Measurements from ENCODE around the gene RNF5.
A peak's percentile ranks its signal among the peaks of the same experiment; 100 is the strongest.
"Not testable (repeated sequence)": the region's sequence is repeated elsewhere in the genome, so short reads cannot be mapped to it uniquely, and the experiment has no call there.

Gene RNF5

DNA sequence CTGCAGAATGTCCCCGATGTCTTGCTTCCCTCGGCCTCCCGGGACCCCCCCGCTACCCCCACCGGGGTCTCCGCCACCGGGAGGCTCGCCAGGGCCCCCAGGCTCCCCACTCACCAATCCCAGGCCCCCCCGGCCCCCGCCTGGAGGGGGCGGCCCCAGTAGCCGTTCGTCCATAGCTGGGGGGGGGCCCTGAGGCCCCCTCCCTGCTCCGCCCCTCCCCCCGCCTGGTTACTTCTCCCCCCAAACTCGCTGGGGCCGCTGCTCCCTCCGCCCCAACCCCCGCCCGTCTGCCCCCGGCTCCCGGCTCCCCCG lies 11.5 kb downstream of the RNF5 start:
- no peak for DNase-seq (ENCODE audit: low spot score)

DNA sequence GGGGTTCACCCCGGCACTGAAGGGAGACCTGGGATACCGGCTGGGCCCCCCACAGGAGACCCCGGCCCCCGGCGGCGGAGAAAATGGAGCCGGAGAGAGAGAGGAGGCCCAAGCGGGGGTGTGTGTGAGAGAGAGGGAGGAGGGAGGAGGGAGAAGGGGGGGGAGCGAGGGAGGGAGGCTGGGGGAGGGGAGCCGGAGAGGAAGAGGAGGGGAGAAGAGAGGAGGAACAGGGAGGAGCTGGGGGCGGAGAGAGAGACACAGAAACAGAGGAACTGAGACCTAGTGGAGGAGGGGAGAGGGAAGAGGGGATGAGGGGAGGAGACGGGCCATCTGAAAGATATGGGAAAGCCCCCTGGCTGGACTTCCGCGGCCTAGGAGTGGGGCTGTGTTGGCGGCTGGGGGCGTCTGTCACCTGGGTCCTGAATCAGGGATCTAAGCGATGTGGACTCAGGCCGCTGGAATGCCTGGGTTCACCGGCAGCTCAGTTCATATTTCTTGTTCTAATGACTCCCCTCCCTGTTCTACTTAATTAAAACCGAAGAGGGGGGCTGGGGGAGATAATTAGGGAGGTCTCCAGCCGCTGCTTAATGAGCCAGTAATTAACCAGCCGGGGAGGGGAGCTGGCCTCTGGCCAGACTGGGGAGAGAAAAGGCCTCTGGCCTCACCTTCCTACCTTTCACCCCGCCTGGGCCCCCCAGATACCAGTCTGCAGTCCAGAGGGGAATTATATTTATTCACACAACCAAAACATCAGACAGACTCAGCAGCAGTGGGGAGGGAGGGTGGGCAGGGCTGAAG lies 12.0 kb downstream of the RNF5 start, which contains the start of gene PBX2:
Gene PBX2 (minus strand): TSS at position 149 of the 798 bp plus-strand sequence. CDS start 287 bp downstream, outside the sequence.
- DNase-seq (ENCODE audit: low spot score), result peak; percentile 73

DNA sequence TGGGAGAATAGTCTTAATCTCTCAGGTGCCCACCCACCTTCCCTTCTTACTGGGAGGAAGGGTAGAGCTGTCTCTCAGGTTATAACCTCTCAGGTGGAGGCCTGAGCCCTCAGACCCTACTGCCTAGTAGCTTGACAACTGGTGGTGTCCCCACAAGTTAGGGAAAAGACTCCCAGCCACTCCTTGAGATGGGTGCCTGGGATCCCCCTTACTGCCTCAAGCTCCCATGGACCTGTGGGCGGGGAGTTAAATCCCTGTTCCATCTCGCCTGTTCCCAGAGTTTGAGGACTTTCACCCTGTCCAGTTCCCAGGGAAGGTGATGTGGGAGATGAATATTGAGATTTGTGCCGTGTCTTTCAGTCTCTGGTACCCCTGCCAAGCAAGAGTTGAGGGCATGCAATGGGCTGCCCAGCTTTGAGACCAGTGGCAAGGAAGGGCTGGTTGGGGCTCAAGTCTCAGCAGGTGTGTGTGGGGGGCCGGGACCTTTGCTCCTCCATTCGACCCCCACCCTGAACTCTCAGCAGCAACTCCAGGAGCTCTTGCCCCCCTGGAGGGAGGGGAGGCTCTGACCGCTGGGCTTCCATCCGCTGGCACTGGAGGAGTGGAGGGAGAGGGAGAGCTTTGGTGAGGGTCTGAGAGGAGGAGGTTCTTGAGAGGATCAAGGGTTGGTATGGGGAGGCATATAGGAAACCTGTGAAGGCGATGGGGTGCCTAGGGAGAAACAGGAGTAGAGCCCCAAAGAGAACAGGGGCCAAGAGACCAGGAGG lies 12.9 kb downstream of the RNF5 start:
- no peak for DNase-seq (ENCODE audit: low spot score)

DNA sequence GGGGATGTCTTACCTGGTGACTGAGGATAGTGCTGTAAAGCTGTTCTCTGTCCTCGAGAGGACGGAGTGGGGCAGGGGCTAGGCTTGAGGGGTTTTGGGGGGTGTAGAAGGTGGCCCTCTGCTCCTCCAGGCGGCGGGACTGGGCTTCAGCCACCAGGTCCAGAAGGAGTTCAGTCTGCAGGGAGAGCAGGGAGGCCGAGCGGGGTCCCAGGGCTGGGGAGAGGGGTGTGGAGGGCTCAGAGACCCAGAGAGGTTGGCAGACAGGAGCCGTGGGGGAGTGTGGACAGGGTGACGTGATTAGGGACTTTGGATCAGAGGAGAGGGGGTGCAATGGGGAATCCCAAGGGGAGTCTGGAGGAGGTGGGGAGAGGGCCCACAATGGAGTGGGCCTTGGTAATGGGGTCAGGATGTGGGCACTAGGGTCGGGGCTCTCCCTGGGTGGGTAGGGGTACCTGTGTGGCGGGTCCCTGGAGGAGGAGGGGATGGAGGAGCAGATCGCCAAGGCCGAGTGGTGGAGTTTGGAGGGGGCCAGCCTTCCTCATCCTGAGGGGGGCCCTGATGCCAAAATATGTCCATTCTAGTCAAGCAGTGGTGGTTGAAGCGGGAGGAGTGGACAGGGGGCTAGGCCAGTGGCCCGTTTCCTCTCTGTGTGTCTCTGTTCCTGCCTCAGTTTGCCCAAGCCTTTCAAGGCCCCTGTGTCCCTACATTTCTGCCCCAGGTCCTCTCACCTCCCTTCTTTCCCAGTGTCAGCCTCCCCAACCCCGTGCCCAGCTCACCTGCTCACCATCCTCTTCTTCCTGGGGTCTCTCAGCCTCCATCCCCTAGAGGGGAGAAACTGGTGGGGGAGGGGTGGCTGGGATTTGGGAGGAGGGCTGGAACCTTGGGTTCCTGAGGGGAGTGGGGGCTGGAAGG lies 13.7 kb downstream of the RNF5 start:
- no peak for DNase-seq (ENCODE audit: low spot score)

DNA sequence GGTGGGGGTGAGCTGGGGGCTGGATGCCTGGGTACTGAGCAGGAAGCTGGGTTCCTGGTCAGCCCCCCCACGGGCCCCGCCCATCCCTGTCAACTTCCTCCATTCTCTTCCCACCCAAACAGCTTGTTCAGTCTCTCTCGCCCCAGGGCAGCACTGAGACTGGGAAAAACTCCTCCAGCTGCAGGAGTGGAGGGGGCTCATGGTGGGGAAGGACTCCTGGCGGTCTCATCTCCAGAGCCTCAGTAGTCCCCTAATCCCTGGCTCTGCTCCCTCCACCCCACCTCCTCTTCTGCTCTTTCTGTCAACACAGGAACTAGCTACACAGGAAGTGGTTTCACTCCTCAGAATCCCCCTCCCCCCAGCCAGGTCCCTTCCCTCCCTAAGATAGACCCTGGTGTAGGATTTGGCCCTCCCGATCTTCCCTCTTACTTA lies 14.4 kb downstream of the RNF5 start, which contains the start of gene GPSM3:
Gene GPSM3 (minus strand): TSS at position 36 of the 432 bp plus-strand sequence. CDS start 130 bp downstream, outside the sequence.
- DNase-seq (ENCODE audit: low spot score), result no peak

DNA sequence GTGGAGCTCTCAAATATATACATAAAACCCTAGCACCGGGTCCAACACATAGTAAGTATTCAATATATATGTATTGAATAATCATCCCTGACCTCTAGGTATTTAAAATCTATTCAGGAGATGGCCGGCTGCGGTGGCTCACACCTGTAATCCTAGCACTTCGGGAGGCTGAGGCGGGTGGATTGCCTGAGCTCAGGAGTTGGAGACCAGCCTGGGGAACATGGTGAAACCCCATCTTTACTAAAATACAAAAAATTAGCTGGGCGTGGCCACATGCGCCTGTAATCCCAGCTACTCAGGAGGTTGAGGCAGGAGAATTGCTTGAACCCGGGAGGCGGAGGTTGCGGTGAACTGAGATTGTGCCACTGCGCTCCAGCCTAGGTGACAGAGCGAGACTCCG lies 14.9 kb downstream of the RNF5 start:
- not testable (repeated sequence) for DNase-seq (ENCODE audit: low spot score)

DNA sequence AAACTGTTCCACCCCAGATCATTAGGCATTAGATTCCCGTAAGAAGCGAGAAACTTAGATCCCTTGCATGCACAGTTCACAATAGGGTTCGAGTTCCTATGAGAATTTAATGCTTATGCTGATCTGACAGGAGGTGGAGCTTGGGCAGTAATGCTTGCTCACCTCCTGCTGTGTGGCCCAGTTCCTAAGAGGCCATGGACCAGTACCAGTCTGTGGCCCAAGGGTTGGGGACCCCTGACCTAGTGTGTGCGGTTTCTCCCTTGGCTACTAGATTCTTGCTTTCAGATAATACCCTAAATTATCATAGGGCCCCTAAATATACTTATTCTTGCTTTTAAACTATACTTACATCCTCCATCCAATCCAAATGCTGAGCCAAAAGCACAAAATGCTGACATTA lies 16.2 kb downstream of the RNF5 start:
- no peak for DNase-seq (ENCODE audit: low spot score)

DNA sequence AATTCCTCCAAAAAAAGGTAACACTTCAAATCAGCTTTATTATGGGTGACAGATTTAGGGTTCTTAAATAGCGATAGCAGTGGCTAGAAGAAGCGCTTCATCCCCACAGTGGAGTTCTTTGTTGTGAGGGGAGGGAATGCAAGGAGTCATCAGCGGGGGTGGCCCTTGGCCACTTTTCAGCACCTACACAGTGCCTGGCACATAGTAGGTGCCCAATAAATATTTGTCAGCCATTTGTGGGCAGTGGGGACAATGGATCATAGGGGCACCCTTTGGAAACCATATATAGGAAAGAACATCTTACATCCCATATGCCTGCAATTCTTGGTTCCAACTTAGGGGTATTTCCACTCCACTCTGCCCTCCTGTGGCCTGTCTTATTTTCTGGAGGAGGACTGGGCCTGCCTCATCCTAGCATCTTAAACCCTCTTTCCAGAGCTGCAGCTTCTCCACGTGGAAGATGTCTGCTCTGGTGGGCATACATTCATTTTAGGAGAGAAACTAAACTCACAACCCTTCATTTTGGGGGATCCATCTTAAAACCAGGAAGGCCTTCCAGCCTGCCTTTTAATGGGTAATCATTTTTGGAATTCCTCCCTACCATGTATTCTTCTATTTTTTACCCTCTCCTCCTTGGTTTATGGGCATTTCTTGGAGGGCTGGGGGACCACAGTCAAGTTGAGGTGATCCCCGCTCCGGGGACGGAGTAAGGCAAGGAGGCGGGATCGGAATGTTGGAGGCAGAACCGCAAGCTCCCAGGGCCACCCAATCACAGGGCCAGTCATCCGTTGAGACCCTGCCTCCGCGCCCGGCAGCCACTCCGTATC lies 16.8 kb downstream of the RNF5 start:
- DNase-seq (ENCODE audit: low spot score), result peak; percentile 39

DNA sequence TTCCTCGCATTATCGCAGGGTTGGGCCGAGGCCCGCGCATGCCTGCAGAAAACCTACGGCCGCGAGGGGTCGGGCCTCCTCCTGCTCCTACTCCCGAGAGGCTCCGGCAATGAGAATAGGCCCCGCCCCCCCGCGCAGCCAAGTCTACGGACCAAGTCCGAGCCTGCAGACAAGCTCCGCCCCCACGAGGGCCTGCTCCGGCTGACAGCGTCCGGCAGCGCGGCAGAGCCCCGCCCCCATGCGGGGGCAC lies 17.4 kb downstream of the RNF5 start:
- peak; percentile 97 for DNase-seq (ENCODE audit: low spot score)

DNA sequence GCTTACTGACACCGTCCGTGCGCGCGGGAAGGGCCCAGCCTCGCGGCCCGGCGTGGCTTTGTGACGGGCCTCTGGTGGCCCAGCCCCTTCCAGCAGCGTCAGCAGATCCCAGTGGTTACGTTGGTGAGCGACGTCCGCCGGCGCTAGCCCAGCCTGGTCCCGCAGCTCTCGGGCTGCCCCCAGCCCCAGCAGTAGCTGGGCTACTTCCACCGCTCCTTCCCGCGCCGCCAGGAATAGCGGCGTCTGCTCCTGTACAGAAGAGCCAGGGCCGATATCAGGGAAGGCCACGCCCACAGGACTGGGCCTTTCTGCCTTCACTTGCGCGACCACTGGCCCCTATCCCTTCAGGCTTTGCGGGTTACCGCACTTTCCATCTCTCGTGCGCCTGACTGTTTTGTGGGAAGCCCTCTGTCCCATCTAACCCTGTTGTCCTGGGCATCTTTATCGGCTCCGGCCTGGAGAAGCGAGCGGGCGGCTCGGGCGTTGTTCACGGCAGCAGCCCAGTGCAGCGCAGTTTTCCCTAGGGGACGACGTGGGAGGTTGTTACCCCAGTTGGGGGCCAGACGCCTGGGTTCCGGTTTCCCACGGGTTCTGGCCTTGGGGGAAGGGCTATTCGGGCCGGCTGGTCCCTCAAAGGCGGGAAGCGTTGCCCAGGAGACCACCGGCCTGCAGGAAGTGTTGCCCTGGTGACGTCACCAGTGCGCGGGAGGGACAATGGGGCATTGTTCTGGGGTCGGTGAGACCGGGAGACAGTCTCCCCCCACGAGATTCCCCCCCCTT lies 17.9 kb downstream of the RNF5 start:
- DNase-seq (ENCODE audit: low spot score), result peak; percentile 89

DNA sequence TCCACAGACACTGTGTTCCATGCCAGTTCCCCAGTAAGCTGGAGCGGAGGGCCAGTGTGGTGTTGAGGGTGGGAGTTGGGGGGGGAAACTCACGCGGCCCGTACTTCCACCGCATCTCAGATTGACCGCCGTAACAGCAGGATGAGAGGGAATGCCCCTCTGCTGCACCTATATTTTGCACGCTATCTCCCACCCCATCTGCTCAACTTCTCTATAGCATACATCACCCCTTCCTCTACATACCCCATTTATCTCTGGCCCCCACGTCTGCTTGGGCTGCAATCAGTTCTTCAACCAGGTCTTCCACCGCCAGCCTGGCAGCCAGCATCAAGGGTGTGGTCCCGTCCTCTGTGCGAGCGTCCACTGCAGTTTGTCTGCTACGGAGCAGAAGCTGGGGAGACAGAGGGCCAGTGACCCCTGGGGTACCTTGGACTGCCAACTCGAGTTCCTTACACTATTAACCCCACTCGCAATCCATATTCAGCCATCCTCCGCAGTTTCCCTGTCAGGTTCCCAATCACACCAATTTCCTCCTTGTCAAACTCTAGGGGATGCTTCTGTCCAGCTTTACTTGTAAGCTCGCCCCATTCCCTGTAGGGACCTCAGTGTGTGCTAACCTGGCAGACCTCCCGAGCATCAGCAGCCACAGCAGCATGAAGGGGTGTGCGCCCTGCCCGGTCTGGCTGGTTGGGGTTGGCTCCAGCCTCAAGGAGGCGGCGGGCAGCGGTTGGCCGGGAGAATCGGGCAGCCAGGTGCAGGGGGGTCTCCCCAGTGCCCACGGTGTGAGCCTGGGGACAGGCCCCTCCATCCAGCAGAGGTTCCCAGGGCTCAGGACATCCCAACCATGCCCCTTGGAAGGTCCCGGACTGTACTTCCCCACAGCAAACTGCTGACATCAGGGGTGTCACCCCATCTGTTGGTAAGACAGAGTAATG lies 18.7 kb downstream of the RNF5 start:
- DNase-seq (ENCODE audit: low spot score), result no peak

DNA sequence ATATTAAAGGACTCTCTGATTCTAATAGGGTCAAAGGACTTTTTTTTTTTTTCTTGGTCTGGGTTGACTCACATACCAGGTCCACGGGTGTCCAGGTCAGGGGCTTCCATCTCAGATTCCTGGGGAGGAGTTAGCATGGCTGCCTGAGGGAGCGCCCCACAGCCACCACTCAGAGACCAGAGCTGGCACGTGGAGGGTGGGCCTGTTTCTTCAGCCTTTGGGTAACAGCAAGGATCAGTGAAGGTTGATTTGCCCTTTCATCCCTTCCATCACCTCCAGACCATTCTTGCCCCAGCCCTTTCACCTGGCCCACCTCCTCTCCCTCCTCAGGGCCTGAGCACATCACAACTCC lies 20.1 kb downstream of the RNF5 start:
- no peak for DNase-seq (ENCODE audit: low spot score)

DNA sequence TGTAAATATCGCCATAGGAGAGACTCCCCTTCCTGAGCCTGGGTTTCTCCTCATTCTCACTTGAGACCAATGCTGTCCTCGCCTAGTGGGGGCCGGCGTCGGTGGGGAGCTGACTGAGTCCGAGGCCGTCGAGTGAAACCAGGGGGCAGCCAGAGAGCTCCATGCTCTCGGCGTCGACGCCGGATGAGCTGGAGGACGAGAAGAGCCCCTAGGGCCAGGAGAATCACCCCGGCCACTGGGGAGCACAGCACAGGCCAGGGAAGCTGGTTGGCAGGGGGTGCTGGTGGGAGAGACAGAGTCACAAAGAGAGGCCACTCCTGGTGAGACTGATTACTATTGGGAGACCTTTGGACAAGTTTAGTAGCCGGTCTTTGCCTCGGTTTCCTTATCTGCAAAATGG lies 20.7 kb downstream of the RNF5 start:
- DNase-seq (ENCODE audit: low spot score), result no peak

DNA sequence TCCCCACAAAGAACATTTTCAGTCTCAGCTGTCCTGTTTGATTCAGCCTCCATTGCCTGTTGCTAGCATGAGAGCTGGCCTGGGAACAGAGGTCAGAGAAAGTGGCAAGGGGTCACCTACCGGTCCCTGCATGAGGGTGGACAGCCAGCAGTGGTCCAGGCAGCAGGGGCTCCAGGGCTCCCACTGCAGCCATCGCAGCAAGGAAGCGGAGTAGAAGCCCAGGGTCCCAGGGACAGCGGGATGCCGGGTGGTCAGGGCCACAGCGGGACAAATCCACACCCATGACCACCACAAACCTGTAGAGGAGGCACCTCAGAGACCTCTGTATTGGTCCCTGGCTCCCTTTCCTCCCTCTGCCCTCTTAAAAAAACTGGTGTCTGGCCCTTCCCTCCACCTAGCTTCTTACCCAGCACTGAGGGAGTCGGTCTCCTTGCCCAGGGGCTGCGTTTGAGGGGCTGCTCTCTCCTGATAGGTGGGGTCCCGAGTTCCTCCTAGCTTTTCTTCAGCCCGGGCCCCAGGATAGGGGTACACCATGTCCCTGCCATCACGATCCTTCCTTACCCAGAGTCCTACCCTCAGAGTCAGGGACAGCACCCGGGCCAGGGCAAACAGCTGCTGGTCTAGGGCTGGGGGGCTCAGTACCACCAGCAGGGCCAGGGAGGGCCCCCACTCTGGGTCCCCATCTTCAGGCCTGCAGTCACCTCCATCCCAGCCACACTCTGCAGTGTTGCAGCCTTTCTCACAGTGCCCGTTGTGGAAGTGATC lies 22.7 kb downstream of the RNF5 start:
- DNase-seq (ENCODE audit: low spot score), result no peak

DNA sequence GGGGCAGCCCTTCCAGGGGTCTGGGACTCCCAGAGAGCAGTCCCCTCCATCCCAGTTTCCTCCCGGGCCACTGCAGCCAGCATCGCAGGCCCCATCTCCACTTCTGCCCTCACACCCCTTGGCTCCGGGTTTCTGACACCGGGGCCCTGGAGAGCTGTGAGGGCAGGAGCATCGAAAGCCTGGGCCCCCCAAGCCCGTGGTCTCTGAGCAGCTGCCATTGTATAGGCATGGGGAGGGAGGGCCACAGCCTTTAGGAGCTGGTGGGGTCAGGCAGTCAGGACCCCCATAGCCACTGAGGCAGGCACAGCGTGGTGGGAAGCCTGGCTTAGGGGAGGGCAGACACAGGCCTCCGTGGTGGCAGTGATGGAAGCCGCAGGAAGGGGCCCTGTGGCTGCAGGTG lies 24.0 kb downstream of the RNF5 start:
- DNase-seq (ENCODE audit: low spot score), result no peak

DNA sequence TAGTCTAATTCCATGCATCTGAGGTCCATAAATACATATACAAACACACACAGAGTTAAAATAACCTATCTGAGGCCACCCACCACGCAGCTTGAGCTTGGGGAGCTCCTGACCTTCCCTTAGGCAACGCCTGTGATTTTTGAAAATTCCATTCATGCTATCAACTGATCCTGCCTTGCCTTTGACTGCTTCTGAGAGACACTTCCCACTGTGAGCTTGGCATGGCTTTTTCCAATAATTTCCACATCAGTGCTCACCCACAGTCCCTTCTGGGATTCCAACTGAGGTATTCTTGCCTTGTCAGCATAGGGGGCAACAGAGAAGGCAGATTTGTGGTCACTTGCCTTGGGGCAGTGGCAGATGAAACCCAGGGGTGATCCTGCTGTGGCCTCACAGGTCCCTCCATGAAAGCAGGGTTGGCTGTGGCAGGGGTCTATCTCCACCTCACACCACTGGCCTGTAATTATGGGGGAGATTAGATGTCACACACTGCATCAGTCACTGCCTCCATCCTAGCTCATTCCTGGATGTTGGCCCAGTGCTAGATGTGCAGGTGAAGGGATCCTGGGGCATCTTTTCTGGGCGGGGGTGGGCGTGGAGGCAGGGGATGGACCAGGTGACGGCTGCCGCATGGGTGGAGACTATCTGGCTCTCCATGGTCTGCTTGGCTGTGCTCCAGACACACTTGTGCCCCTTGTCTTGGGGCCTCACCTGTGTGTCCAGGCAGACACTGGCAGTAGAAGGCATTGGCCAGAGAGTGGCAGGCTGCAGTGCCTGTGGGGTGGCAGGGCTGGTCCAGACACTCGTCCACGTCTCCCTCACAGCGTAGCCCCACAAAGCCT lies 25.4 kb downstream of the RNF5 start:
- DNase-seq (ENCODE audit: low spot score), result no peak

DNA sequence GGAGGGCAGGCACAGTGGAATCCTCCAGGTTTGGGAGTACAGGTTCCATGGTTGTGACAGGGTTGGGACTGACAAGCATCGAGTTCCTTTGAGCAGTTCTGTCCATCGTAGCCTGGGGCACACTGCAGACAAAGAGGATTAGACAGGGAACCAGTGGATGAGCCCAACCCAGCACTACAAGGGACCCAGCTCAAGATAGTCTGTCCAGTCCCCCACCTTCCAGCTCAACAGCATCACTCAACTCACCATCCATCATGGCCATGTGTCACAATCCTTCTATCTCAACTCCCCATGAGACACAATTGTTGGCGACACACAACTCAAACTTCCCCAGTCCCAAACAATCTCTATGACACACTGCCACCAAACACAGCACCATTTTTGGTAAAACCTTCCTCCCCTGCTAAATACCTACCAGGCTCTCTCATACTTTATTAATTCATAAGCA lies 26.1 kb downstream of the RNF5 start:
- no peak for DNase-seq (ENCODE audit: low spot score)

DNA sequence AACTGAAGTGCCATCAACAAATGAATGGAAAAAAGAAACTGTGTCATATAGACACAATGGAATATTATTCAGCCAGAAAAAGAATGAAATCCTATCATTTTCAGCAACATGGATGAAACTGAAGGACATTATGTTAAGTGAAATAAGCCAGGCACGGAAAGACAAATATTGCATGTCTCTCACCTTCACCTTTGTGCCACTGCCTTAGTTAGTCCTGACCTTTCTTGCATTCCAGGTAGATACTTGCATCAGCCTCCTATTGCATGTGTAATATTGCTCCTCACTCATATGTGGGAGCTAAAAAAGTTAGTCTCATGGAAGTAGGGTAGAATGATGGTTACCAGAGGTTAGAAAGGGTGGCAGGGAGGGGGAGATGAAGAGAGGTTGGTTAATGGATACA lies 30.8 kb downstream of the RNF5 start:
- DNase-seq (ENCODE audit: low spot score), result no peak

Data from SW480 (cell line).